ENCODE measurements around the gene APOM.

The APOM gene

GRCh38 chr6:31639043-31639442, 16.7 kb upstream of the APOM start:
- TF ChIP-seq POU2F2 (IDR thresholded peaks at IDR 0.05; ENCODE audit: low read depth, low read length) (peak; percentile 25; the same call in 1 of the 2 replicates), POLR2A (IDR thresholded peaks at IDR 0.05; ENCODE audit: low read depth, low read length) (no peak), POLR2AphosphoS5 (IDR thresholded peaks at IDR 0.05; ENCODE audit: low read depth, low read length) (peak; percentile 22; the same call in 1 of the 2 replicates), SPI1 (IDR thresholded peaks at IDR 0.05; ENCODE audit: low read depth, low read length) (no peak)
- DNase-seq (ENCODE audit: insufficient read length, low spot score) (no peak), FAIRE-seq (no peak)

- FAIRE-seq (no peak), DNase-seq (ENCODE audit: insufficient read length, low spot score) (no peak)
- TF ChIP-seq POLR2AphosphoS5 (IDR thresholded peaks at IDR 0.05; ENCODE audit: low read depth, low read length) (no peak), PAX5 (IDR thresholded peaks at IDR 0.05; ENCODE audit: insufficient read depth, low read length, severe bottlenecking) (no peak), POU2F2 (IDR thresholded peaks at IDR 0.05; ENCODE audit: low read depth, low read length) (no peak), TAF1 (IDR thresholded peaks at IDR 0.05; ENCODE audit: low read depth, low read length) (no peak), POLR2A (IDR thresholded peaks at IDR 0.05; ENCODE audit: low read depth, low read length) (no peak; the same call in 1 of the 2 replicates), SPI1 (IDR thresholded peaks at IDR 0.05; ENCODE audit: low read depth, low read length) (no peak)
These were observed 16.2 kb upstream of the APOM start for GRCh38 chr6:31639449-31639861.

GRCh38 chr6:31640612-31641011, 15.1 kb upstream of the APOM start:
- TF ChIP-seq PAX5 (IDR thresholded peaks at IDR 0.05; ENCODE audit: insufficient read depth, low read length, severe bottlenecking) (no peak), POU2F2 (IDR thresholded peaks at IDR 0.05; ENCODE audit: low read depth, low read length) (no peak), SPI1 (IDR thresholded peaks at IDR 0.05; ENCODE audit: low read depth, low read length) (no peak), POLR2A (IDR thresholded peaks at IDR 0.05; ENCODE audit: low read depth, low read length) (no peak), POLR2AphosphoS5 (IDR thresholded peaks at IDR 0.05; ENCODE audit: low read depth, low read length) (no peak), TAF1 (IDR thresholded peaks at IDR 0.05; ENCODE audit: low read depth, low read length) (no peak)
- FAIRE-seq (no peak), DNase-seq (ENCODE audit: insufficient read length, low spot score) (no peak)

GRCh38 chr6:31641370-31641769, 14.3 kb upstream of the APOM start:
- no peak for DNase-seq (ENCODE audit: insufficient read length, low spot score)
- no peak for FAIRE-seq
- TF ChIP-seq POLR2AphosphoS5 (IDR thresholded peaks at IDR 0.05; ENCODE audit: low read depth, low read length) (no peak), SPI1 (IDR thresholded peaks at IDR 0.05; ENCODE audit: low read depth, low read length) (no peak), POU2F2 (IDR thresholded peaks at IDR 0.05; ENCODE audit: low read depth, low read length) (no peak), POLR2A (IDR thresholded peaks at IDR 0.05; ENCODE audit: low read depth, low read length) (no peak), PAX5 (IDR thresholded peaks at IDR 0.05; ENCODE audit: insufficient read depth, low read length, severe bottlenecking) (no peak), TAF1 (IDR thresholded peaks at IDR 0.05; ENCODE audit: low read depth, low read length) (no peak)

- FAIRE-seq (no peak), DNase-seq (ENCODE audit: insufficient read length, low spot score) (no peak)
- no peak for TF ChIP-seq SPI1 (IDR thresholded peaks at IDR 0.05; ENCODE audit: low read depth, low read length)
- no peak for TF ChIP-seq POLR2AphosphoS5 (IDR thresholded peaks at IDR 0.05; ENCODE audit: low read depth, low read length)
- TF ChIP-seq POLR2A (IDR thresholded peaks at IDR 0.05; ENCODE audit: low read depth, low read length) = no peak
- TF ChIP-seq POU2F2 (IDR thresholded peaks at IDR 0.05; ENCODE audit: low read depth, low read length) = no peak
- TF ChIP-seq TAF1 (IDR thresholded peaks at IDR 0.05; ENCODE audit: low read depth, low read length) = no peak
- no peak for TF ChIP-seq PAX5 (IDR thresholded peaks at IDR 0.05; ENCODE audit: insufficient read depth, low read length, severe bottlenecking)
These were observed 12.7 kb upstream of the APOM start for GRCh38 chr6:31642798-31643570.

- no peak for DNase-seq (ENCODE audit: insufficient read length, low spot score)
- no peak for TF ChIP-seq SPI1 (IDR thresholded peaks at IDR 0.05; ENCODE audit: low read depth, low read length)
- no peak for TF ChIP-seq TAF1 (IDR thresholded peaks at IDR 0.05; ENCODE audit: low read depth, low read length)
- no peak for TF ChIP-seq POLR2AphosphoS5 (IDR thresholded peaks at IDR 0.05; ENCODE audit: low read depth, low read length)
- TF ChIP-seq PAX5 (IDR thresholded peaks at IDR 0.05; ENCODE audit: insufficient read depth, low read length, severe bottlenecking) = no peak
- TF ChIP-seq POLR2A (IDR thresholded peaks at IDR 0.05; ENCODE audit: low read depth, low read length) = no peak
- TF ChIP-seq POU2F2 (IDR thresholded peaks at IDR 0.05; ENCODE audit: low read depth, low read length) = no peak
- FAIRE-seq = no peak
These were observed 11.8 kb upstream of the APOM start for GRCh38 chr6:31643818-31644454.

GRCh38 chr6:31645325-31645724, 10.4 kb upstream of the APOM start:
- DNase-seq (ENCODE audit: insufficient read length, low spot score) (no peak), FAIRE-seq (no peak)
- no peak for TF ChIP-seq POLR2A (IDR thresholded peaks at IDR 0.05; ENCODE audit: low read depth, low read length)
- TF ChIP-seq PAX5 (IDR thresholded peaks at IDR 0.05; ENCODE audit: insufficient read depth, low read length, severe bottlenecking) = no peak
- no peak for TF ChIP-seq SPI1 (IDR thresholded peaks at IDR 0.05; ENCODE audit: low read depth, low read length)
- no peak for TF ChIP-seq TAF1 (IDR thresholded peaks at IDR 0.05; ENCODE audit: low read depth, low read length)
- no peak for TF ChIP-seq POLR2AphosphoS5 (IDR thresholded peaks at IDR 0.05; ENCODE audit: low read depth, low read length)
- TF ChIP-seq POU2F2 (IDR thresholded peaks at IDR 0.05; ENCODE audit: low read depth, low read length) = no peak

- TF ChIP-seq TAF1 (IDR thresholded peaks at IDR 0.05; ENCODE audit: low read depth, low read length) = no peak
- TF ChIP-seq POLR2AphosphoS5 (IDR thresholded peaks at IDR 0.05; ENCODE audit: low read depth, low read length) = no peak
- TF ChIP-seq SPI1 (IDR thresholded peaks at IDR 0.05; ENCODE audit: low read depth, low read length) = no peak
- FAIRE-seq = no peak
- no peak for DNase-seq (ENCODE audit: insufficient read length, low spot score)
These were observed 4.0 kb upstream of the APOM start for GRCh38 chr6:31651602-31652191.

GRCh38 chr6:31652925-31653724, 2.6 kb upstream of the APOM start:
- TF ChIP-seq POLR2AphosphoS5 (IDR thresholded peaks at IDR 0.05; ENCODE audit: low read depth, low read length) (no peak; the same call in 1 of the 2 replicates), POLR2A (IDR thresholded peaks at IDR 0.05; ENCODE audit: low read depth, low read length) (0 out of 2 replicates have a peak, but pooled peaks have one; percentile 17), TAF1 (IDR thresholded peaks at IDR 0.05; ENCODE audit: low read depth, low read length) (peak; percentile 59), POU2F2 (IDR thresholded peaks at IDR 0.05; ENCODE audit: low read depth, low read length) (peak; percentile 20), PAX5 (IDR thresholded peaks at IDR 0.05; ENCODE audit: insufficient read depth, low read length, severe bottlenecking) (no peak), SPI1 (IDR thresholded peaks at IDR 0.05; ENCODE audit: low read depth, low read length) (0 out of 2 replicates have a peak, but pooled peaks have one; percentile 9)
- peak; percentile 83 for DNase-seq (ENCODE audit: insufficient read length, low spot score)
- FAIRE-seq = no peak

Measured in GM12891 (cell line).